ENCODE data around the gene PIP4P1. TPM values are rescaled to one million over a fixed set of nuclear protein-coding genes. Genes with fewer than 3 reads are reported as not detected.
"Not testable (repeated sequence)": the region's sequence is repeated elsewhere in the genome, so short reads cannot be mapped to it uniquely, and the experiment has no call there.

PIP4P1 gene
- total and polyA plus RNA-seq, 10 of the 15 experiments (the other 5 are each of a cell fraction or from before 2014, with no cell fraction given) = 19.1 to 47.4 (median 39.7) TPM

GRCh38 chr14:20452831-20453230 is 8.4 kb downstream of the PIP4P1 start:
- in situ Hi-C loops (cut with MboI) = loop anchor here (5.0 kb wide), 1 partner anchor 36 kb away; no protein-coding TSS in a partner anchor
- DNase-seq (ENCODE audit: low read depth, low spot score); H2AFZ ChIP-seq (ENCODE audit: control insufficient read depth, low read depth, low read length); H3K4me1 ChIP-seq (ENCODE audit: control insufficient read depth, insufficient read depth, low read length); FAIRE-seq; H3K27ac ChIP-seq (ENCODE audit: control insufficient read depth, insufficient read depth); H3K27me3 ChIP-seq (replicated peaks in 1 of 2; ENCODE audit: control insufficient read depth in 2 of 2, insufficient read depth in 2 of 2, low read length in 1 of 2); intact Hi-C loops (cut with micrococcal nuclease; ENCODE audit: unreplicated experiment); H4K20me1 ChIP-seq (ENCODE audit: control insufficient read depth, insufficient read depth); ATAC-seq; H3K9ac ChIP-seq (ENCODE audit: control insufficient read depth, insufficient read depth, low read length); H3K9me3 ChIP-seq (replicated peaks; ENCODE audit: control insufficient read depth, insufficient read depth, low read length); H3K4me3 ChIP-seq; BruUV-seq (replicated peaks): not testable (repeated sequence)
- CTCF ChIA-PET = interaction anchor here (0.6 to 4.7 kb wide), 7 partner anchors 9 to 220 kb away, joined by 3 to 48 read pairs (median 4); partner anchors contain the start of gene TEP1
- Histone ChIP-seq H3K36me3 (ENCODE audit: control insufficient read depth in 2 of 2, insufficient read depth in 2 of 2, low read length in 1 of 2) (peaks cover 9 to 44% of the 10 kb centered on the region in 2 experiments; a peak in 3 of 4 replicates), H3K79me2 (ENCODE audit: control insufficient read depth, insufficient read depth, low read length) (peaks cover 39% of the 10 kb centered on the region), H3K4me2 (ENCODE audit: control insufficient read depth, insufficient read depth) (peak overlapping the region; percentile 67)
- POLR2A ChIA-PET = interaction anchor here (1.2 kb wide), 1 partner anchor 9 kb away, joined by 3 read pairs; the partner anchor contains the start of gene PIP4P1
- SMC1A ChIA-PET (ENCODE audit: uncharacterized antibody, unreplicated experiment) = interaction anchor here (0.8 to 1.0 kb wide), 4 partner anchors 12 to 38 kb away, joined by 3 to 4 read pairs (median 3); no protein-coding TSS in a partner anchor
- RAD21 ChIA-PET (ENCODE audit: unreplicated experiment) = interaction anchor here (1.3 kb wide), 1 partner anchor 37 kb away, joined by 3 read pairs; no protein-coding TSS in a partner anchor
- peak; percentile 60 for TF ChIP-seq ATF7 (IDR thresholded peaks at IDR 0.05; ENCODE audit: low read depth)
- WGBS (ENCODE audit: insufficient coverage, insufficient replicate concordance, low lambda C conversion rate, missing lambda C conversion rate) = 88% methylated on average over 8 of the region's 8 CpGs

DNA sequence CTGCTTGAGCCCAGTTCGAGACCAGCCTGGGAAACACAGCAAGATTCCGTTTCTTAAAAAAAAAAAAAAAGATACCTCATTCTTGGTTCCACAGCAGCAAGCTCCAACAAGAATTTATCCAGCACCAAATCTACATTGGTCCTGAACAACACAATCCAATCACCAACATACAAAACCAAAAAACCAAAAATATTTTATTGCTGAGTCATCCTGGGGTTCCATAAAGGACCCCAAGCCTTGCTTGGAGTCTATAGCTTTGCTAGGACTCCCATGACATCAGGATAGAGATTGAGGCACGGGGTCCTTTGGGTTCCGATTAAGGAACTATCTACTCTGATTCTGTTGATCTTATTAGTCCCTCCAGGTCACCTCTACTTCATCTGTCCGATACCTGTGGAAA is 14.3 kb downstream of the PIP4P1 start:
- H3K4me2 ChIP-seq (ENCODE audit: control insufficient read depth, insufficient read depth) = no peak overlapping the region
- peaks cover 2 to 35% of the 10 kb centered on the region in 2 experiments; a peak in 3 of 4 replicates for H3K36me3 ChIP-seq (ENCODE audit: control insufficient read depth in 2 of 2, insufficient read depth in 2 of 2, low read length in 1 of 2)
- CTCF ChIA-PET = interaction anchor here (0.8 kb wide), 1 partner anchor 12 kb away, joined by 3 read pairs; no protein-coding TSS in a partner anchor
- 94% methylated on average over 5 of the region's 5 CpGs for WGBS (ENCODE audit: insufficient coverage, insufficient replicate concordance, low lambda C conversion rate, missing lambda C conversion rate)
- intact Hi-C loops (cut with micrococcal nuclease; ENCODE audit: unreplicated experiment) (no loop called here), in situ Hi-C loops (cut with MboI) (no loop called here)
- H3K27ac ChIP-seq (ENCODE audit: control insufficient read depth, insufficient read depth) = no peak overlapping the region
- no peak overlapping the region for H3K9ac ChIP-seq (ENCODE audit: control insufficient read depth, insufficient read depth, low read length)
- ATAC-seq = no peak
- SMC1A ChIA-PET (ENCODE audit: uncharacterized antibody, unreplicated experiment) = no interaction called here
- H3K9me3 ChIP-seq (replicated peaks; ENCODE audit: control insufficient read depth, insufficient read depth, low read length) = no peaks in the 10 kb centered on the region
- no peaks in the 10 kb centered on the region for H3K4me1 ChIP-seq (ENCODE audit: control insufficient read depth, insufficient read depth, low read length)
- no TSS peak for BruUV-seq (replicated peaks)
- POLR2A ChIA-PET = no interaction called here
- H4K20me1 ChIP-seq (ENCODE audit: control insufficient read depth, insufficient read depth) = no peaks in the 10 kb centered on the region
- no peak for DNase-seq (ENCODE audit: low read depth, low spot score)
- FAIRE-seq = no peak
- H3K27me3 ChIP-seq (replicated peaks in 1 of 2; ENCODE audit: control insufficient read depth in 2 of 2, insufficient read depth in 2 of 2, low read length in 1 of 2) = no peaks in the 10 kb centered on the region
- H2AFZ ChIP-seq (ENCODE audit: control insufficient read depth, low read depth, low read length) = no peak overlapping the region
- H3K79me2 ChIP-seq (ENCODE audit: control insufficient read depth, insufficient read depth, low read length) = no peaks in the 10 kb centered on the region
- RAD21 ChIA-PET (ENCODE audit: unreplicated experiment) = no interaction called here
- H3K4me3 ChIP-seq = no peak overlapping the region
- TF ChIP-seq NFYA (IDR thresholded peaks at IDR 0.05; ENCODE audit: borderline replicate concordance, low read depth, low read length) = no peak
- TF ChIP-seq ESRRA (IDR thresholded peaks at IDR 0.05; ENCODE audit: low read length) = no peak
- TF ChIP-seq POLR2AphosphoS5 (IDR thresholded peaks at IDR 0.05; ENCODE audit: low read length) = no peak
- TF ChIP-seq ZNF687 (IDR thresholded peaks at IDR 0.05) = no peak
- no peak for TF ChIP-seq MYB (IDR thresholded peaks at IDR 0.05; ENCODE audit: borderline replicate concordance, low read depth, low read length)
- no peak for TF ChIP-seq CREB1 (IDR thresholded peaks at IDR 0.05; ENCODE audit: low read depth)
- TF ChIP-seq BACH1 (IDR thresholded peaks at IDR 0.05; ENCODE audit: borderline replicate concordance) = no peak
- TF ChIP-seq, protein P1, sequence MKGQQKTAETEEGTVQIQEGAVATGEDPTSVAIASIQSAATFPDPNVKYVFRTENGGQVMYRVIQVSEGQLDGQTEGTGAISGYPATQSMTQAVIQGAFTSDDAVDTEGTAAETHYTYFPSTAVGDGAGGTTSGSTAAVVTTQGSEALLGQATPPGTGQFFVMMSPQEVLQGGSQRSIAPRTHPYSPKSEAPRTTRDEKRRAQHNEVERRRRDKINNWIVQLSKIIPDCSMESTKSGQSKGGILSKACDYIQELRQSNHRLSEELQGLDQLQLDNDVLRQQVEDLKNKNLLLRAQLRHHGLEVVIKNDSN (IDR thresholded peaks at IDR 0.05; ENCODE audit: borderline replicate concordance, extremely low read length, insufficient read depth, low read depth, low read length) = no peak
- no peak for TF ChIP-seq NR2F1 (conservative IDR thresholded peaks at IDR 0.05)
- no peak for TF ChIP-seq RAD21 (IDR thresholded peaks at IDR 0.05; ENCODE audit: insufficient read depth, low read depth, low read length)
